ENCODE data around the gene KIF5A.

- TF ChIP-seq, protein P1, sequence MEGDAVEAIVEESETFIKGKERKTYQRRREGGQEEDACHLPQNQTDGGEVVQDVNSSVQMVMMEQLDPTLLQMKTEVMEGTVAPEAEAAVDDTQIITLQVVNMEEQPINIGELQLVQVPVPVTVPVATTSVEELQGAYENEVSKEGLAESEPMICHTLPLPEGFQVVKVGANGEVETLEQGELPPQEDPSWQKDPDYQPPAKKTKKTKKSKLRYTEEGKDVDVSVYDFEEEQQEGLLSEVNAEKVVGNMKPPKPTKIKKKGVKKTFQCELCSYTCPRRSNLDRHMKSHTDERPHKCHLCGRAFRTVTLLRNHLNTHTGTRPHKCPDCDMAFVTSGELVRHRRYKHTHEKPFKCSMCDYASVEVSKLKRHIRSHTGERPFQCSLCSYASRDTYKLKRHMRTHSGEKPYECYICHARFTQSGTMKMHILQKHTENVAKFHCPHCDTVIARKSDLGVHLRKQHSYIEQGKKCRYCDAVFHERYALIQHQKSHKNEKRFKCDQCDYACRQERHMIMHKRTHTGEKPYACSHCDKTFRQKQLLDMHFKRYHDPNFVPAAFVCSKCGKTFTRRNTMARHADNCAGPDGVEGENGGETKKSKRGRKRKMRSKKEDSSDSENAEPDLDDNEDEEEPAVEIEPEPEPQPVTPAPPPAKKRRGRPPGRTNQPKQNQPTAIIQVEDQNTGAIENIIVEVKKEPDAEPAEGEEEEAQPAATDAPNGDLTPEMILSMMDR (IDR thresholded peaks at IDR 0.05): no peak
- no peak for TF ChIP-seq ZFX (IDR thresholded peaks at IDR 0.05; ENCODE audit: borderline replicate concordance)
These were observed 23.2 kb upstream of the KIF5A start for GRCh38 chr12:57526477-57527126.

All from 22Rv1 (cell line).